NCI-H187 treated with DMSO at 0.1 percent for 48 hours (cell line): ENCODE measurements around the gene IL22.

ENCODE experiments used
- DNase-seq: peaks from one replicate; lab custom pipeline; 2025; lab: John Stamatoyannopoulos, UW

The IL22 gene

GRCh38 chr12:68253504-68253903, at the start of gene IL22:
TSS of gene IL22 (minus strand) at chr12:68253604. CDS start at chr12:68253448, 156 bp downstream.
- no peak for DNase-seq

- DNase-seq: no peak
These were observed 44.5 kb upstream of the IL22 start for GRCh38 chr12:68297929-68298328.

- no peak for DNase-seq
These were observed 40.8 kb upstream of the IL22 start for GRCh38 chr12:68294251-68294650.

GRCh38 chr12:68293347-68293746, 39.9 kb upstream of the IL22 start:
- no peak for DNase-seq

- no peak for DNase-seq
These were observed 38.9 kb upstream of the IL22 start for GRCh38 chr12:68292151-68292943.

- DNase-seq: no peak
These were observed 38.1 kb upstream of the IL22 start for GRCh38 chr12:68291396-68292036.

- DNase-seq: no peak
These were observed 36.7 kb upstream of the IL22 start for GRCh38 chr12:68290126-68290525.

GRCh38 chr12:68287106-68287505, 33.7 kb upstream of the IL22 start:
- DNase-seq: no peak

GRCh38 chr12:68286396-68286795, 33.0 kb upstream of the IL22 start:
- no peak for DNase-seq

- no peak for DNase-seq
These were observed 32.1 kb upstream of the IL22 start for GRCh38 chr12:68285541-68285940.

GRCh38 chr12:68281322-68282077, 28.1 kb upstream of the IL22 start:
- no peak for DNase-seq

- no peak for DNase-seq
These were observed 26.8 kb upstream of the IL22 start for GRCh38 chr12:68280240-68280639.

GRCh38 chr12:68279227-68280054, 26.0 kb upstream of the IL22 start:
- DNase-seq: no peak

- no peak for DNase-seq
These were observed 23.1 kb upstream of the IL22 start for GRCh38 chr12:68276402-68276930.

- no peak for DNase-seq
These were observed 19.3 kb upstream of the IL22 start for GRCh38 chr12:68272732-68273131.

- no peak for DNase-seq
These were observed 17.9 kb upstream of the IL22 start for GRCh38 chr12:68271346-68271745.

- no peak for DNase-seq
These were observed 17.0 kb upstream of the IL22 start for GRCh38 chr12:68270358-68270757.

- DNase-seq: no peak
These were observed 16.4 kb upstream of the IL22 start for GRCh38 chr12:68269779-68270178.

- DNase-seq: no peak
These were observed 15.6 kb upstream of the IL22 start for GRCh38 chr12:68268967-68269366.

- DNase-seq: no peak
These were observed 14.5 kb upstream of the IL22 start for GRCh38 chr12:68267892-68268396.

GRCh38 chr12:68264857-68265256, 11.5 kb upstream of the IL22 start:
- DNase-seq: no peak
